Inflammatory macrophage treated with lipopolysaccharide for 1 hour (primary cell): ENCODE data around the gene SLC35E4.
"Not testable (repeated sequence)": the region's sequence is repeated elsewhere in the genome, so short reads cannot be mapped to it uniquely, and the experiment has no call there.

Experiments
- DNase-seq, 2 donors: peaks; one replicate each; pipeline ENCODE4 v3.0.0-alpha.2; 2020 to 2022

Gene SLC35E4

GRCh38 chr22:30612789-30613188, 22.8 kb upstream of the SLC35E4 start:
- DNase-seq, result no peak

DNA sequence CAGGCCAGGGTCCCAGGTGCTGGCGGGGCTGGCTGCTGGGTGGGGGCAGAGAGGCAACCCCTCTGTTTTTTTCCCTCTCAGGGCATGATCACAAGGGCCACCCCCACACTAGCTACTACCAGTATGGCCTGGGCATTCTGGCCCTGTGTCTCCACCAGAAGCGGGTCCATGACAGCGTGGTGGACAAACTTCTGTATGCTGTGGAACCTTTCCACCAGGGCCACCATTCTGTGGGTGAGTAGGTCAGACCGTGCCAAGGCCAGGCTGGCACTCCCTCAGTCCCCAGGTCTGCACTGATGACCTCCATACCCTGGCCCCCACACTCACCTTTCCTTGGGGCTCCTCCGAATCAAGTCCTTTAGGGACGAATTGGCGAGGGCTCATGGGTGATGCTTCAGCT, 21.3 kb upstream of the SLC35E4 start:
- DNase-seq, result no peak

DNA sequence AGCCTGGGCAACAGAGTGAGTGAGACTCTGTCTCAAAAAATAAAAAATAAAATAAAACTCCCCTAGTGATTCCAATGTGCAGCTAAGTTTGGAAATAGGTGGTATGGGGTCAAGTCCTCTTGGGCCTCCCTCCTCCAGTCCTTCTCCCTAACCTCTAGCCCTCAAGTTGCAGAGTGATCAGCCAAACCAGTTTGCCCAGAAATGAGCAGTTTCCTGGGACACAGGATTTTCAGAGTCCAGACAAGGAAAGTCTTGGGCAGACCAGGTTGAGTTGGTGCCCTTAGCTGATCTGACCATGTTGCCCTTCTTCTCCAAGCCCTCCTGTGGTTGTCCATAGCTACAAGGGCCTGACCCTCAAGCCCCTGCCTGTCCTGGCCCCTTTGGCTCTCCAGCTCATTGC, 20.7 kb upstream of the SLC35E4 start:
- DNase-seq, result no peak

GRCh38 chr22:30615543-30615954, 20.0 kb upstream of the SLC35E4 start:
- peak in 1 of 2 donors; percentile 69 for DNase-seq

GRCh38 chr22:30617819-30618218, 17.8 kb upstream of the SLC35E4 start:
- DNase-seq, result no peak

DNA sequence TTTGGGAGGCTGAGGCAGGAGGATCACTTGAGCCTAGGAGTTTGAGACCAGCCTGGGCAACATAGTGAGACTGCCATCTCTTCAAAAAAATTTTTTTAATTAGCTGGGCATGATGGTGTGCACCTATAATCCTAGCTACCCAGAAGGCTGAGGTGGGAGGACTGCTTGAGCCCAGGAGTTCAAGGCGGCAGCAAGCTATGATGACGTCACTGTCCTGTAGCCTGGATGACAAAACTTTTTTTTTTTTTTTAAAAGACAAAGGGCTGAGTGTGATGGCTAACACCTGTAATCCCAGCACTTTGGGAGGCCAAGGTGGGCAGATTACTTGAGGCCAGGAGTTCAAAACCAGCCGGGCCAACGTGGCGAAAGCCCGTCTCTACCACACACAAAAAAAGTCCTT, 15.7 kb upstream of the SLC35E4 start:
- DNase-seq, result not testable (repeated sequence)

- DNase-seq, result no peak
Observed at GRCh38 chr22:30626413-30626812, 9.2 kb upstream of the SLC35E4 start.

- DNase-seq, result peak in 1 of 2 donors; percentile 53
Observed at GRCh38 chr22:30627471-30627870, 8.1 kb upstream of the SLC35E4 start.

- DNase-seq, result no peak
Observed at GRCh38 chr22:30628491-30628890, 7.1 kb upstream of the SLC35E4 start.

- DNase-seq, result not testable (repeated sequence)
Observed at GRCh38 chr22:30631469-30631868, 4.1 kb upstream of the SLC35E4 start.

DNA sequence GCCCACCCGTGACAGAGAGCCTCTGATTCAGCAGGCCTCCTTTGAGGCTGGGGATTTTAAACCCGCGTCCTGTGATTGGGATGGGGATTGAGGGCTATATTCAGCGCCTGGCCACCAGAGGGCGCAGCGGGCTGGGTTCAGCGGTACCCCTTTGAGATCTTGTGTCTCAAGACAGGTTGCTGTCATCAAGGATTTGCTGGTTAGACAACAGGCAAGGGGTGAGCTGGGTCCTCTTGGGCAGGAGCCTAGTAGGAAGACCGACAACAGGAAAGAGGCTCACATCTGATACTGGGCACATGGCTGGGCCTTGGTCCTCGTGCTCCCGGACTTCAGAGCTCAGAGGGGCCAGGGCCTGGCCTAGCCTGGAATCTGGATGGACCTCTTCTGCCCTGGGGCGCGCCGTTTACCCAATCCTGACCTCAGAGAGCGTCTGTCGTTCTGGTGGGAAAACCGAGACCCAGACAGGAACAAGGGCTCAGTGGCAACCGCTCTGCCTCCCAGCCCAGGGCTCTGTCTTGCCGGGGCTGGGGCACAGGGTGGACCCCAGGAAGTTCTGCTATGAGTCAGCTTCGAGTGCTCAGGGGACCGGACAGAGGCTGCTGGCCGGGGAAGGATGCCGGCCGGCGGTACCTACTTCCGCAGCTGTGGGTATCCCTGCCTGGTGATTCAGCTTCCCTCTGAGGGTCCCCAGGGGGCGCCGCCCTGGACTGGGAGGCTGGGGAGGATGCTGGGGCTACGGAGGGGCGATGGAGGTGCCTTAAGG, 929 bp upstream of the SLC35E4 start:
- peak; percentile 92 to 97 for DNase-seq

DNA sequence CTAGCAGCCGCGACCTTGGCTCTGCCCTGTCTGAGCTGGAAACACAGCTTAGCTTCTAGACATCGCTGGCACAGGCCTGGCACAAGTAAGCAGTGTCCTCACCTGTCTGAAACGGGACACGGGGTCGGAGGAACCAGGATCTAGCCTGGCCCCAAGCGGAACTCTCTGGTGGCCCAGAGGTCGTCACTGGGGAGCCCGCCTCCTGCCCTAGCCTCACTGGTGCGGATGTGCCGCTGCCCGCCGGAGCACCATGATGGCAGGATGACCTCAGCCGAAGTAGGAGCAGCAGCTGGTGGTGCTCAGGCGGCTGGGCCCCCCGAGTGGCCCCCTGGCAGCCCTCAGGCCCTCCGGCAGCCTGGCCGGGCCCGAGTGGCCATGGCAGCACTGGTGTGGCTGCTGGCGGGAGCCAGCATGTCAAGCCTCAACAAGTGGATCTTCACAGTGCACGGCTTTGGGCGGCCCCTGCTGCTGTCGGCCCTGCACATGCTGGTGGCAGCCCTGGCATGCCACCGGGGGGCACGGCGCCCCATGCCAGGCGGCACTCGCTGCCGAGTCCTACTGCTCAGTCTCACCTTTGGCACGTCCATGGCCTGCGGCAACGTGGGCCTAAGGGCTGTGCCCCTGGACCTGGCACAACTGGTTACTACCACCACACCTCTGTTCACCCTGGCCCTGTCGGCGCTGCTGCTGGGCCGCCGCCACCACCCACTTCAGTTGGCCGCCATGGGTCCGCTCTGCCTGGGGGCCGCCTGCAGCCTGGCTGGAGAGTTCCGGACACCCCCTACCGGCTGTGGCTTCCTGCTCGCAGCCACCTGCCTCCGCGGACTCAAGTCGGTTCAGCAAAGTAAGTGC, 871 bp downstream of the SLC35E4 start:
- DNase-seq, result no peak

- DNase-seq, result no peak
Observed at GRCh38 chr22:30637701-30638114, 2.1 kb downstream of the SLC35E4 start.

GRCh38 chr22:30640361-30640760, 4.8 kb downstream of the SLC35E4 start:
- no peak for DNase-seq

DNA sequence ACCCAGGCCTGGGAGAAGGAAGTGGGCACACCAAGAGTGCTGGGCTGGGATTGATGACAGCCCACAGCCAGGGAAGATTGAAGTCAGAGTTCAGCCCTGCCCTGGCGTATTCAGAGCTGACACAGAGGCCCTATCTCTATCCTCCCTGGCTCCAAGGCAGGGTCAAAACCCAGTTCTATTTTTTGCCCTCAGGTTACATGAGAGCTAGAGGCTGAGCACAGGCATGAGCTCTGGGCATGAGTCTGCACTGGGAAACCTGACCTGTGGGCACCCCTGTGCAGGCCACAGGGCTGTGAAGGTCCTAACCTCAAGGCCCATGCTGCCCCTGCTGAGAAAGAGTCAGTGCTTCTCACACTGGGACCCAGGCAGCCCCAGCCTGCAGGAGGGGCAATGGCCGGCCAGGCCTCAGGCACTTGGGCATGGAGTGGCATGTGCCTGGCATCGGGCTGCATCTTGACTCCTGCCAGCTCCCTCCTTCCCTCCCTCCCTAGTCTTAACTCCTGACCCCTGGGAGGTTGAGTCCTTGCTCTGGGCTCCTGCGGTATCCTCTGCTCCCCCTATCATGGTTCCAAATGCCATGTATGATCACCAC, 5.4 kb downstream of the SLC35E4 start:
- no peak for DNase-seq

GRCh38 chr22:30643055-30643875, 7.7 kb downstream of the SLC35E4 start:
- no peak for DNase-seq

DNA sequence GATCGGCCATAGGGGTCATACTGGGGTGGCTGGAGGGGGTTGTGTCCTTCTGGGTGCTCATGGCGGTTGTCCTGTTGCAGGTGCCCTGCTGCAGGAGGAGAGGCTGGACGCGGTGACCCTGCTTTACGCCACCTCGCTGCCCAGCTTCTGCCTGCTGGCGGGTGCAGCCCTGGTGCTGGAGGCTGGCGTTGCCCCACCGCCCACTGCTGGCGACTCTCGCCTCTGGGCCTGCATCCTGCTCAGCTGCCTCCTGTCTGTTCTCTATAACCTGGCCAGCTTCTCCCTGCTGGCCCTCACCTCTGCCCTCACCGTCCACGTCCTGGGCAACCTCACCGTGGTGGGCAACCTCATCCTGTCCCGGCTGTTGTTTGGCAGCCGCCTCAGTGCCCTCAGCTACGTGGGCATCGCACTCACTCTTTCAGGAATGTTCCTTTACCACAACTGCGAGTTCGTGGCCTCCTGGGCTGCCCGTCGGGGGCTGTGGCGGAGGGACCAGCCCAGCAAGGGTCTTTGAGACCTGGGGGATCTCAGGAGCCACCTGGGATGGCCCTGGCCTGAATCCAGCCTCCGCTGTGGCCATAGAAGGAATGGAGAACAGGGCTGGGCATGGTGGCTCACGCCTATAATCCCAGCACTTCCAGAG, 11.1 kb downstream of the SLC35E4 start:
- DNase-seq, result no peak

- DNase-seq, result no peak
Observed at GRCh38 chr22:30647536-30647935, 12.0 kb downstream of the SLC35E4 start.

- DNase-seq, result no peak
Observed at GRCh38 chr22:30648825-30649224, 13.2 kb downstream of the SLC35E4 start.

DNA sequence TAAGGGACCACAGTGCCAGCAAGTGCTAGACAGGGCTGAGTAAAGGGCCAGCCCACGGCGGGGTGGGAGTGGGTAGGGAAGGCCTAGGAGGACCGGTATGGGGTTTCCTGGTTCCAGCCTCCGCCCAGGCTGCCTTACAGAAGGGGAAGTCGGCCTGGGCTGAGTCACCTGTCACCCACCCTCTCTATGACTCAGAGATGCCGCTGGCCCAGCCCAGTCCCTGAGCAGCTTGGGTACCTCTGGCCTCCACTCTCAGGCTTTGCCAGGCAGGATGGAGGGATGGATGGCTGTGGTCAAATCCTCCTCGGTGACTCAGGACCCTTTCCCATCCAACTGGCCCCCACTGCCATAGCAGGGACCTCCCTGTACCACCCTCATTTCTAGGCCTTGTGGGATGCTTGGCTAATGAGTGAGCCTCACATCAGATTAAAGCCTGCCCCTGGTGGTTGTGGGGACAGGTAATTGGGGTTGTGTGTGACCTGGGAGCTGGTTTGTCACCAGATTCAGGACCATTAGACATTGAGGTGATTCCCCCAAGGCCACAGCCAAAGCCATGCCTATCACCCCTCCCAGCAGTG, 13.9 kb downstream of the SLC35E4 start:
- peak; percentile 87 to 94 for DNase-seq

DNA sequence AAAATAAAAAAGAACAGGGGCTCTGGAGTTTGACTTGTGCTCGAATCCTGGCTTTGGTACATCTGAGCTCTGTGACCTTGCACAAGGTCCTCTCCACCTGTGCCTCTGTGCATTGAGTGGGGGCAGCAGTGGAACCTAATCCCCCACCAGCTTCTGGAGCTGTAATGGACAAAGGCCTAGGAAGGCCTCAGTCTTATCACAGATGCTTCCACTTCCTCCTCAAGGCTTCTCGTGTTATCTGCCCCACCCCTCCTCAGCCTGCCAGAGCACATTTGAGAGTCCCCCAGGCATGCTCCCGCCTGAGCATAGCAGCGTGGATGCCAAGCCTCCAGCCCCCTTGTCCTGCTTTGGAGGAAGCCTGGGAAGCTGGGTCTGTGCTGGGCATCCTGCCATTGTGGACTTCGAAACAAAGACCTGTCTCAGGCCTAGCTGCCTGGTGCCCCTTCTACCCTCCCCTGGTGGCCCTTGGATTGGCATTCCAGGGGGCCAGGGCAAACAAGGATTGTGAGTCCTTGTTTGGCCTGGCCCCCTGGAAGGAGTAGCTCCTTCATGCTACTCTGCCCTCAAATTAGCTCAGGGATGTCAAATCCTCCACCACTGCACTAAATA, 15.0 kb downstream of the SLC35E4 start:
- DNase-seq, result no peak
